NT2/D1 (cell line): ENCODE data around the gene IL11.
A peak's percentile ranks its signal among the peaks of the same experiment; 100 is the strongest.

Experiments used
- DNase-seq: peaks from one replicate; pipeline ENCODE4 v3.0.0-alpha.2; 2011; ENCODE audit warnings: low read depth, low spot score
- H3K27me3 ChIP-seq: 2 replicates; pipeline ENCODE4 v1.6.0; 2011; ENCODE audit warnings: mild to moderate bottlenecking; ENCODE audit not compliant: insufficient read length, insufficient read depth
- H3K36me3 ChIP-seq: 2 replicates; pipeline ENCODE4 v1.6.1; 2011; ENCODE audit warnings: mild to moderate bottlenecking, low read length, mixed read lengths; ENCODE audit not compliant: insufficient read depth, insufficient read length
- H3K4me1 ChIP-seq: 2 replicates; pipeline ENCODE4 v1.5.1; 2011; ENCODE audit not compliant: insufficient read depth, insufficient read length
- H3K4me3 ChIP-seq: 2 replicates; pipeline ENCODE4 v1.5.1; 2011; ENCODE audit warnings: low read depth; ENCODE audit not compliant: insufficient read length
- H3K9ac ChIP-seq: 2 replicates; pipeline ENCODE4 v1.6.0; 2011; ENCODE audit warnings: low read depth; ENCODE audit not compliant: insufficient read length
- H3K9me3 ChIP-seq: 2 replicates; pipeline ENCODE4 v1.5.1; 2011; ENCODE audit warnings: mild to moderate bottlenecking, low read length; ENCODE audit not compliant: insufficient read depth
- SUZ12 ChIP-seq: IDR thresholded peaks from 2 replicates; pipeline ENCODE4 v1.6.1; 2011; ENCODE audit not compliant: insufficient read length, insufficient read depth; ENCODE audit errors: extremely low read depth
- YY1 ChIP-seq: IDR thresholded peaks from 2 replicates; pipeline ENCODE4 v1.6.1; 2011; ENCODE audit not compliant: insufficient read length, insufficient read depth
- ZNF274 ChIP-seq: IDR thresholded peaks from 2 replicates; pipeline ENCODE4 v1.6.1; 2011; ENCODE audit warnings: mild to moderate bottlenecking, low read depth, low read length

IL11 gene

DNA sequence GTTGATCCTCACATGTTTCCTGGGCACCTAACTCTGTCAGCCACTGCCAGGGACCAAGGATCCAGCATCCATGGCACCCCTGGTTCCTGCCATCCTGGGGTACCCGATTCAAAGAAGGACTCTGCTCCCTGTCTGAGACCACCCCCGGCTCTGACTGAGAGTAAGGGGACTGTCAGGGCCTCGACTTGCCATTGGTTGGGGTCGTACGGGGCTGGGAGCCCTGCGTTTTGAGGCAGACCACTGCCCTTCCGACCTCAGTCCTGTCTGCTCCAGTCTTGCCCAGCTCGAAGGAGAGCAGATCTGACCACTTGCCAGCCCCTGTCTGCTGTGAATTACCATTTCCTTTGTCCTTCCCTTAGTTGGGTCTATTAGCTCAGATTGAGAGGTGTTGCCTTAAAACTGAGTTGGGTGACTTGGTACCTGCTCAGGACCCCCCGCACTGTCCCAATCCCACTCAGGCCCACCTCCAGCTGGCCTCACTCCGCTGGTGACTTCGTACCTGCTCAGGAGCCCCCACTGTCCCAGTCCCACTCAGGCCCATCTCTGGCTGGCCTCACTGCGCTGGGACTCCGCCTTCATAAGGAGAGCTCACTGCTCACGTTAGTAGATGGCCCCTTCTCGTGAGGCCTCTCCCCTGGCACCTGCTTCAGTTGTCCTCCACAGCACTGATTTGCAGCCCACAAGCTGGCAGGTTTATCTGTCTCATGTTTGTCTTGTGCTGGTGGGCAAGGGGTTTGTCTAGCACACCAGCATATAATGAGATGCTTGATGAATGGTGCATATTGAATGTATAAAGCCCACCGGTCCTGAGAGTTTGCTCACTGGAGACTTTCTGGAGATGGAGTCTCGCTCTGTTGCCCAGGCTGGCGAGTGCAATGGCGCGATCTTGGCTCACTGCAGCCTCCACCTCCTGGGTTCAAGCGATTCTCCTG, 19.4 kb upstream of the IL11 start:
- Histone ChIP-seq H3K27me3 (no peaks in the 10 kb centered on the region), H3K9me3 (no peaks in the 10 kb centered on the region), H3K36me3 (peaks cover 56% of the 10 kb centered on the region), H3K4me3 (peak overlapping the region; percentile 6), H3K9ac (peak overlapping the region; percentile 71), H3K4me1 (peaks cover 41% of the 10 kb centered on the region)
- no peak for DNase-seq
- TF ChIP-seq YY1 (no peak), ZNF274 (no peak), SUZ12 (no peak)

DNA sequence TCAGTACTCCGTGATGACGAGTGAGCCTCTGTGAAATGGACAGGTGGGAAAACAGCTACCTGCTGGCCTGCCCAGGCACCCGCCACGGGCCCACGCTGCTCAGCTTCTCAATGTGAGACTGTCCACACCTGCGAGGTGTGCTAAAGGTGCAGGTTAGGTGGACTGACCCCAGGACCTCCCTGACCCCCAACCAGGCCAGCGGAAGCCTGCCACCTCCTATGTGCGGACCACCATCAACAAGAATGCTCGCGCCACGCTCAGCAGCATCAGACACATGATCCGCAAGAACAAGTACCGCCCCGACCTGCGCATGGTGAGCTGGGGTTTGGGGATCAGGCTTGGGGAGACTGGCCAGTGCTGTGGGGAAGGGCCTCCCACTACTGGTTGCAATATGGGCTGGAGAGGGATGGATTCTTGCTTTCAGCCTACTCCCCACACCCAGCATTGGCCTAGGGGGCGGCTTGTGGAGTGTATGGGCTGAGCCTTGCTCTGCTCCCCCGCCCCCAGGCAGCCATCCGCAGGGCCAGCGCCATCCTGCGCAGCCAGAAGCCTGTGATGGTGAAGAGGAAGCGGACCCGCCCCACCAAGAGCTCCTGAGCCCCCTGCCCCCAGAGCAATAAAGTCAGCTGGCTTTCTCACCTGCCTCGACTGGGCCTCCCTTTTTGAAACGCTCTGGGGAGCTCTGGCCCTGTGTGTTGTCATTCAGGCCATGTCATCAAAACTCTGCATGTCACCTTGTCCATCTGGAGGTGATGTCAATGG, 17.7 kb upstream of the IL11 start:
- Histone ChIP-seq H3K9me3 (no peaks in the 10 kb centered on the region), H3K4me1 (peaks cover 43% of the 10 kb centered on the region), H3K36me3 (peaks cover 56% of the 10 kb centered on the region), H3K4me3 (peak overlapping the region; percentile 97), H3K9ac (peak overlapping the region; percentile 99), H3K27me3 (peaks cover under 1% of the 10 kb centered on the region)
- DNase-seq: no peak
- no peak for TF ChIP-seq YY1
- TF ChIP-seq SUZ12: no peak
- TF ChIP-seq ZNF274: no peak

DNA sequence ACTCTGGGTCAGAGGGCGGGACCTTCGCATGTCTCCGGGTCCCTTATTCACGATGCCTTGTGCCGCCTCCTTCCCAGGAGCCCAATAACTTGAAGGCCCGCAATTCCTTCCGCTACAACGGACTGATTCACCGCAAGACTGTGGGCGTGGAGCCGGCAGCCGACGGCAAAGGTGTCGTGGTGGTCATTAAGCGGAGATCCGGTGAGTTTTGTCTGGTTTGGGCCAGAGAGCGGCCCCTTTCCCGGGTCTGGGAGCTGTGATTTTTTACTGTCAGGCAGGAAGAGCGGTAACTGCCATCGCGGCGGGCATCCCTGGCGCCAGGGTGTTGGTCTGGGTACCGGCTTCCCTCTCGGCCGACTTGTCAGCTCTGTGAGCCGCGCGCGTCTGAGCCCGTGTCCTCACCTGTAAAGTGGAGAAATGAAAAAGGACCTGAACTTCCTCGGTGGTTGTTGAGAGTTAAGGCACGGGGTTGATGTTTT, 16.3 kb upstream of the IL11 start:
- TF ChIP-seq ZNF274 (no peak), YY1 (no peak), SUZ12 (no peak)
- H3K36me3 ChIP-seq: peaks cover 56% of the 10 kb centered on the region
- H3K27me3 ChIP-seq: peaks cover 12% of the 10 kb centered on the region
- DNase-seq: no peak
- H3K9ac ChIP-seq: peak overlapping the region; percentile 99
- no peaks in the 10 kb centered on the region for H3K9me3 ChIP-seq
- peaks cover 36% of the 10 kb centered on the region for H3K4me1 ChIP-seq
- peak overlapping the region; percentile 97 for H3K4me3 ChIP-seq

DNA sequence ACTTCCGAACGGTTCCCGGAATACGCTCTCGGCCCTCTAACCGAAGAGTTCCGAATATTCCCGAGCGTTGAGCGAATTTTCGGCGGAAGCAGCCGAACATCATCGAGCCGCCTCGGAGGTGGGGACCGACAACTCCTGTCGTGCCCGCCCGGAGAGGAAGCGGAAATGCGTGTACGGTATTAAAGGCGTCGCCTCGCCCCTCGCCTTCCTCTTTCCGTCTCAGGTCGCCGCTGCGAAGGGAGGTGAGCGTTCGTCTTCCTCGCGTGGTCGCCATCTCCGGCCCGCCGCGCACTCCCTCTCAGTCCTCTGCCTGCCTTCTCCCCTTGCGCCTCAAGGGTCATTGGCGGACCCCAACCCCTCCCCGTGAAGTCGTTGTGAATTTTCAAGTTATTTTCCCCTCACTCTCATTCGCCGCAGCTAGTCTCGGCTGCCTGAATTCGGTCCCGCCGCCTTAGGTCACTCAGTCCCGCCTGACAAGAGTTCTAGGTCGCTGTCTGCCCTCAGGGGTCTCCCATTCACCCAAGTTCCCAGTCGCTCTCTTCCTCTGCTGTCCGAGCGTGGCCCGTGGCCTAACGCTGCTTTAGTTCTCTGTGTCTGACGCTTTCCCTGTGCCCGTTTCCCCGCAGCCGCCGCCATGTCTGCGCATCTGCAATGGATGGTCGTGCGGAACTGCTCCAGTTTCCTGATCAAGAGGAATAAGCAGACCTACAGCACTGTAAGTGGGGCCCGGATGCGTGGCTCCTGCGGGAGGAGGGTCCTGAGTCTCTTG, 15.6 kb upstream of the IL11 start, which contains the start of gene RPL28:
RPL28 (plus strand) TSS at position 209 of the 769 bp plus-strand sequence; CDS start at position 635, 426 bp downstream.
- Histone ChIP-seq H3K4me3 (peak within 1 kb of the TSS; percentile 97), H3K4me1 (peaks cover 31% of the 10 kb centered on the region), H3K27me3 (peaks cover 12% of the 10 kb centered on the region), H3K9me3 (no peaks in the 10 kb centered on the region), H3K9ac (peak within 1 kb of the TSS; percentile 99), H3K36me3 (peaks cover 50% of the 10 kb centered on the region)
- DNase-seq: peak; percentile 92
- TF ChIP-seq SUZ12 (no peak), ZNF274 (no peak), YY1 (no peak)

DNA sequence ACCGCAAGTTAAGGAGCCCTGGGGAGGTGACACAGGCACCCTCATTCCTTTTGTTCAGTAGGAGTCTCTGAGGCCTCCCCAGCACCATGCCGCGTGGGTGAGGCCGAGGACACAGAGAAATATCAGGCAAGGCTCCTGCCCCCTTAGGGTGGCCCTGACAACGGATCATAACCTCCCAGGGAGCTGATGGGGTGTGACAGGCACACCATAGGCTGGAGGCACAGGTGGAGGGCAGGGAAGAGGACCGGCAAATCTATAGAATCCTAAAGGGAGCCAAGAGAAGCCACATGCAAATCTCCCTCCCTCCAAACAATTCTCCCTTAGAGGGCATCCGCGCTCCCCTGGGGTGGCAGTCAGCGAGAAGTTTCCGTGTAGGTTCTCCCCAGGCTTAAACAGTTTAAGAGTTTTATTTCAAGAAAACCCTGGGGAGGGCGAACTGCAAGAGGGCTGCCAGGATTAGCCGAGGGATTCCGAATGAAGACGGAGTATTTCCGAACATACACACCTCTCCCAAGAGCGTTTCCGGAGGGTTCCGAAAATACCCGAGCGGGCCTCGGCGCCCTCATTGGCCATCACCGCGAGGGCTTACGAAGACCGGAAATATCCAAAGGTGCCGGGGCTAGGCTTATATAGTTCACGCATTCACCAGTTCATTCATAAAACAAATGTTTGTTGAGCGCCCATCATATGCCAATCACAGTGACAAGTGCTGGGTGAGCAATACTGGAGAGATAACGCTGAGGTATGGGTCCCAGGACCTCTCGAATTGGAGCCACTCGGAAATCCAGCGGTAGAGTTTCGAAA, 14.9 kb upstream of the IL11 start:
- TF ChIP-seq YY1: no peak
- Histone ChIP-seq H3K4me3 (peak overlapping the region; percentile 97), H3K27me3 (peaks cover 12% of the 10 kb centered on the region), H3K9me3 (no peaks in the 10 kb centered on the region), H3K4me1 (peaks cover 31% of the 10 kb centered on the region), H3K9ac (peak overlapping the region; percentile 99), H3K36me3 (peaks cover 42% of the 10 kb centered on the region)
- peak; percentile 82 for DNase-seq
